Hepatocyte (in vitro differentiated cells): ENCODE results near the gene PTPRD.

Source experiments
- CTCF ChIP-seq: fragments of 200-600 bp; sonication (generic); IDR thresholded peaks from 2 replicates; pipeline ENCODE4 v1.5.1; 2016; ENCODE audit warnings: antibody characterized with exemption, mild to moderate bottlenecking; ENCODE audit not compliant: poor library complexity
- EZH2 ChIP-seq: fragments of 200-600 bp; sonication (generic); IDR thresholded peaks from 2 replicates; pipeline ENCODE4 v1.6.1; 2016; ENCODE audit warnings: antibody characterized with exemption, mild to moderate bottlenecking, borderline replicate concordance
- EZH2phosphoT487 ChIP-seq: fragments of 200-600 bp; sonication (generic); IDR thresholded peaks from one replicate; pipeline ENCODE4 v1.6.1; 2018; ENCODE audit warnings: antibody characterized with exemption, mild to moderate bottlenecking, low read depth, moderate library complexity; ENCODE audit not compliant: unreplicated experiment, severe bottlenecking

- TF ChIP-seq CTCF (no peak), EZH2phosphoT487 (no peak), EZH2 (no peak)
These were observed 1711.7 kb downstream of the PTPRD start for GRCh38 chr9:8901146-8901545.
